GM18499 (cell line): ENCODE measurements around the gene CCND2.

Experiments used
- ATAC-seq: cut with Tn5 transposase; IDR thresholded peaks from one replicate; pipeline ENCODE4 v1.9.1; 2021; ENCODE audit warnings: moderate number of reproducible peaks; ENCODE audit not compliant: insufficient read depth, unreplicated experiment

CCND2 gene

DNA sequence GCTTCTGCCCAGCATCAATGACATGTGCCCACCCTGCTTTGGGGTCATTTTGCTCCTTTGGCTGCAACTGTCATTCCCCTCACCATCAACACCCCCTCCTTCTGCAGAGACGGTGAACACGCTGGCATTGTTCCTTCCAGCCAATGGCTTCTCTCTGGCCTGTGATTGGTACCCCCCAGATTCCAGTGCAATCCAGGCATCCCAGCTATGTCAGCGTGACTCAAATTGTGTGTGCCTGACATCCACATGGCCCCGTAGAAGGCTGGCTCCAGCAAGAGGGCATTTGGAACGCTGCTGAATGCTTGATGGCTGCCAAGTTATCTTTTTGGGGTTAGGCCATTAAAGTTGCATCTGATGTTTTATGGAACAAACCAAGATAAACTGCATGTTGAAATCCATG lies 21.0 kb upstream of the CCND2 start:
- ATAC-seq: no peak

DNA sequence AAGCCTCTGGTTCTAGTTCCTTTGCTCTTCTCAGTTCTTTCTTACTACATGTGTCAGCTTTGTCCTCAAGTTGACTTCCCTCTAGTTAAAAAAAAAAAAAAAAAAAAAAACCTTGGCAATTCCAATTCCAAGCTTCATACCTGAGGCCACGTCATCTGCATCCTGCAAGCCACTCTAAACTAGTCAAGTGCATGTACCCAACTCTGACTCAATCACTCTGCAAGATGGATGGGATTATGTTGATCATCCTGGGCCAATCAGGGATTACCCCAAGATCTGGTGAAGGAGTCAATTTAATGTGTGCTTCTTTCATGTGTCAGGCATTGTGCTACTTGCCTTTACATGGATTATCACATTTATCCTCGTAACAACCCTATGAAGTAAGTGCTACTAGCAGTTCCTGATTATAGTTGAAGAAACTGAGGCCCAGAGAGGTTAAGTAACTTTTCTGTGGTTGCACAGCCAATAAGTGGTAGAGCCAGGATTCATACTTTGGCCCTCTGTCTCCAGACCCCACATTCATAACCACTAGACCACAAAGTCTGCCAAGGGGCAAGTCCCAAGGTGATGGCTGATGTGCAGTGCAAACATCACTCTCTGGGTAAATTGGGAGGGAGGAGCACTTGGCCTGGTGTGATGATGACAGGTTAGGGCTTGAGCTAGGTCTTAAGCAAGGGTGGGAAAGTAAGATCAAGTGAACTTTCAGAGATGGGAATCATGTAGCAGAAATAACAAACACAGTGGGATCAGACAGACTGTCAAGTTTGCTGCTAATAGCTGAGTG lies 17.3 kb upstream of the CCND2 start:
- ATAC-seq: no peak

DNA sequence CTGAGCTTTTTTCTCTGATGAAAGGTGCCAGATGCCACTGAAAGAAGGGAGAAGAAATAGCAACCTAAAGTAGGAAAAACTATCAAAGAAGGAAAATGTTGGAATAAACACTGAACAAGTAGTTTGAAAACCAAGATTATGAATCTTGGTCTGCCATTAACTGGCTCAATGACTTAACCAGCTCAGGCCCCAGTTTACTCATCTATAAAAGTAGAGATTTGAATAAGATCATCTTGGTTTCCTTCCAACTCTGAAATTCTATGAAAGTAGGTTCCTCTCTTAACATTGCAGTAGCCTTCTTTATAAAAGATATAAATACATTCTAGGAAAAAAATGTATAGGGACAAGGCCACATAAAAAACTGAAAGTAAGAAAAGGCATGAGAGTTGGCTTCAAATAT lies 16.1 kb upstream of the CCND2 start:
- no peak for ATAC-seq

DNA sequence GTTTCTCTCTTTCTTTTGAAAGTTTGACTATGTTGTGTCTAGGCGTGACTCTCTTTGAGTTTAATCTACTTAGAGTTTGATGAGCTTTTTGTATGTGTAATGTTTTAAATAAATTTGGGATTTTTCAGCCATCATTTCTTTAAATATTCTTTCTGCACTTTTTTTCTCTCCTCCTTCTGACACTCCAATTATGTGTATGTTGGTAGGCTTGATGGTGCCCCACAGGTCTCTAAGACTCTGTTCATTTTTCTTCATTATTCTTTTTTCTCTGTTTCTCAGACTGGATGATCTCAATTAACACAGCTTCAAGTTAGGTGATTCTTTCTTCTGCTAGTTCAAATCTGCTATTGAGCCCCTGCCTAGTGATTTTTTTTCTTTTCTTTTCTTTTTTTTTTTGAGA lies 14.5 kb upstream of the CCND2 start:
- no peak for ATAC-seq

DNA sequence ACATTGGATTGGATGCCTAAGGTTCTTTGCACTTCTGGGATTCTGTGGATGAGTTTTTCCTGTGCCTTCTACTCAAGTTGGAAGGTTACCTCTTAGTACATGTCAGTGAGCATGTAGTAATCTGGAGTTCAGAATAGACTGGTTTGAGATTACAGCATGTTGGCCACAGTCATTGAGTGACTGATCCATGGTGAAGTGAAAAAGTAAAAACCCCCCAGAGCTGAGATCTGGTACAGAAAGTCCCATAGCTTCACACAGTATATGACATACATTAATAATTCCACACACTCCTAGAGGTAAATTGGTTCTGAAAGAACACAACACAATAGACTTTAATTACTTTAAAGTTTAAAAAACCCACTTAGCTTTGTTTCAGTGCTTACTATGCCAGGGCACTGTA lies 11.9 kb upstream of the CCND2 start:
- ATAC-seq: no peak

DNA sequence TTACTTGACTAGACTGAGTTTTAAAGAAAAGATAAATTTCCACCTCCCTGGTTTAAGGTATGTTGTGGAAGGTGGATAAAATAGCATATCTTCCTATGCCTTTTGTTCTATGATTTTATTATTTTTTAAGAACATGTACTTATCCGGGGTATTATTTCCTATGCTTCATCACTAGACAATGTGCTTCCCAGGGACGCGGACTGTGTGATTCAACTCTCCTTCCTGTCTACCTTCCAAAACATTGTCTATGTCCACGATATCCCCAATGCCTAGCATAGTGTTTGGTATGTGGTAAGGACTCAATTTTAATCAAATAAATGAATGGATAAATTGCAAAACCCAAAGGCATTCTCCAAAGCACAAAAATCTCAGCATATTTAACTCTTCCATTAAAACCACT lies 8.3 kb upstream of the CCND2 start:
- ATAC-seq: no peak

DNA sequence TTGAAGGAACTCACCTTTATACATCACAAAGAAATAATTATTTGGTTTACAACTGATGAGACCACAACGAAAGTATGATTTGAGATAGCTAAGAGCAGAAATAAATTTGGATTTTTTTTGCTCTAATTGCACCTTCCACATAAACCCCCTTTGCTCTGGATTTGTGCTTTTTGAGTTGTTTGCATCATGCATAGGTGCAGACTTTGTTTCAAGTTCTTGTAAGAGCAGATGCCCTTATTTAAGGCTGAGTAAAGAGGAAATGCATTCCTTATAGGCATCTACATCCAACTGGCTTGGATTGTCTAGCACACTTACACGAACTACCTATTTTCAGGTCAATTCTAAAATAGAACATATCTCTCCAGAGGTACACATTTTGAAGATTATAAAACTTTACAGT lies 6.6 kb upstream of the CCND2 start:
- no peak for ATAC-seq

DNA sequence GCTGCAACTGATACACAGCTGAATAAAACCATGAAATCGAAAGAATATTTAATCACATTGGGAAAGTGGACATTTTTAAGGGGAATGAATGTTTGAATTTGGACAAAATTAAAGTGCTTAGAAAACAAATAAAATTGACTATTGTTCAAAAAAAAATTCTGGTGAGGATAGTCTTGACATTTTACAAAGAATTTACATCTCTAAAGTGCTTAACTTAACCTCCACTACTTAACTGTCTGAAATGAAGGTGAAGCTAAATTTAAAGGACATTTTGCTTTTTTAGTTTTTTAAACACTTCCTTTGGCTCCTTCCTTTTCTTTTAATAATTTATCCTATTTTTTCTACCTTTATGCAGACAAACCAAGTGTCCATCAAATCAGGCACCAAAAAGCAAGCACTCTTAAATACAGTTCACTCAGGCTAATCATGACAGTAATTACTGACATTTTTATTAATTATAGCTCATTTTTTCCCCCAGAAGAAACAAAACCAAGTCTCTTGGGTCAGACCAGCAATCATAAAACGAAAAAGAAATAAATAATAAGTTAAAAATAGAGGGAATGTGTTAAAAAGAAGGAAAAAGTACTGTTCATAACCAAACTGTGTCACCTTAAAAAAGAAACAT lies 5.7 kb upstream of the CCND2 start:
- ATAC-seq: no peak

DNA sequence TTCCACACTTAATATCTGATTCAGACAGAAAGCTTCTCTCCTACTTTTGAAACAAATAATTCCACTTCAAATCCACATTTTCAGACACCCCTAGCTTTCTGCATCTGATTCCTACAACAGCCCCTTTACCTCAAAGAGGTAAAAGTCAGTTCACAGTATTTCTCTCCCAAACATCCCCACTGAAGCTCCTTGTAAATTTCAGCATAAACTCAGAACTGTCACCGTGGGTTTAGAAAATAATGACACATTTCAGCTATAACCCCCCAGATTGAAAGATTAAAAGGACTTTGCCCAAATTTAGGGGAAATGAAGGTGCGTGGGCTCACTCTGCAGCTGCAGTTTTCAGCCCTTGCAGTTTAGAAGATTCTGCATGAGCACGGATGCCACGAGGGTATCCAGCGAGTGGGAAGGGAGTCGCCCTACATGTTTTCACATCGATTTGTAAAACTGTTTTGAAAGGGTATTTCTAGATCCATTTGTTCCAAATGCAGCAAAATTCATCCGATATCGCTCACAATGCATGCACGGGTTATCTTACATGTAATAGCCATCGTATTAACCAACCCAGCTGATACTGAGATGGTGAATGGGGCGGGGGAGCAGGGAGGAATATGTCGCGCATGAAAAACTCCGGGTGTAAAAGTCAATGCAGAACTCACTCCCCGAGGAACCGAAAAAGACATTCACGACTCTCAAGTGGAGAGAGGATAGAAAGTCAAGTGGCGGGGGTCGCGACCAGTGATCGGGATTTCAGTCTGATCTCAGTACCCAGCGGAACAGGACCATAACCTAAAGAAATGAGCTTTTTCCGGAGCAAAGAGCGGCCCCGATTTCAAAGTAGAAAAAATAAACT lies 5.0 kb upstream of the CCND2 start:
- no peak for ATAC-seq

DNA sequence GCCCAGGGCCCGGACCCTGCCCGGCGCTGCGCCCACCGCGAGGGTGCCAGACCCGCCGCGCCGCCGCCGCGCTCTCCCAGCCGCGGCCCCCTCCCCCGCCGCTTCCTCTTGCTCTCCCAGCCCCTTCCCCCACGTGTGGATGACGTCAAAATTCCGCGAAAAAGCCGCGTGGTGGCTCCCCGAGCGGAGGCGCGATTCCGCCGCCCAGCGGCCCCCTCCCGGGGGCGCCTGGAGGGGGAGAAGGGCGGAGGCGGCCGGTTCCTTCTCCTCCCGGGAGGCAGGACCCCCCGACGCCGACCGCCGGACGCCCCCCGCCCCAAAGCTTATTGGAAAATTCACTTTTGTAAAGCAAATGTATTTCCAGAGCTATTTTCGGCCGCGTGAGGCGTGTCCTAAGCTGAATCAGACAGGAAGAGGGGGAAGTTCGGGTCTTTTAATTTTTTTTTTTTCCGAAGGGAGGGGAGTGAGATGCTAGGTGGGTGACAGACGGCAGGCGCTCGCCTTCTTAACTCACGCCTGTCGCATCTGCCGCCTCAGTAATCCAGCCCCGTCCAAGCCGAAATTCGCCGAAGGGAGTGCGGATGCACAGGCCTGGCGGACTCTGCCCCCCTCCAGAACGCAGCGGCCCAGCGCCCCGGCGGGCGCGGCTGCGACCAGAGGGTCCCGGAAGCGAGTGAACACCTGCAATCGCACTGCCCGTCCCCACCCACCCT lies 4.1 kb upstream of the CCND2 start:
- no peak for ATAC-seq

DNA sequence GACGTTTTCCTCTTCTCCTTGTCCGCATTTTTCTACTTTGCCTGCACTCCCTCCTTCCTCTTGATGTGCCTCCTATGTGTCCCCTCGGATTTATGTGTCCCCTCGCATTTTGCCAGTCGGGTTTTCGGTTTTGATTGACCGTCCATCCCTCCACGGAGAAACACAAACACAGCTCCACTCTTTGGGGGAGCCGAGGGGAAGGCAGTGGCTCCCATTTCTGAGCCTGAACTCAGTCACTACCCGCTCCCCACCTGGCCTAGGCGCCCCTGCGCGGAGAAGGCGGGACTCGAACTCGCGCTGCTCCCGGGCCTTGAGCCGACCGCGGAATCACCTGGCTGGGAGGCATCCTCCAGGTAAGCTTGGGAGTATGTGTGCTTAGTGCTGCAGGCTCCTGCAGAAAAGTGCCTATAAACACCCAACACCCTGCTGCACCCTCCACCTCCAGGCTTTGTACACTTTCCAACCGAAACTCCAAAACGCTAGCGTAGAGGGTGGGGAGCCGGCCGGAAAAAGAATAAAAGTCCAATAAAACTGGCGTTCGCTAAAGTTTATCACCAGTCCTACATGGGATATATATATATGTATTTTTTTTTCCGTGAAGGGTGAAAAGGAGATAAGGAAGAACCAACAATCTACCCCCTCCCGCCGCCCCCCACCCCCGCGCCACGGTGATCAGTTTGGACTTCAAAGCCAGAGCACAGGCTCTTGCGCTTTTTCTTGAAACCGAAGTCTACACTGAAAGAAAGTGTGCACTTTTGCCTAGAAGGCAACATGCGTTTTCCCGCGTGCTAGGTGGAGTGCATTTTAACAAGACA lies 3.3 kb upstream of the CCND2 start:
- no peak for ATAC-seq

DNA sequence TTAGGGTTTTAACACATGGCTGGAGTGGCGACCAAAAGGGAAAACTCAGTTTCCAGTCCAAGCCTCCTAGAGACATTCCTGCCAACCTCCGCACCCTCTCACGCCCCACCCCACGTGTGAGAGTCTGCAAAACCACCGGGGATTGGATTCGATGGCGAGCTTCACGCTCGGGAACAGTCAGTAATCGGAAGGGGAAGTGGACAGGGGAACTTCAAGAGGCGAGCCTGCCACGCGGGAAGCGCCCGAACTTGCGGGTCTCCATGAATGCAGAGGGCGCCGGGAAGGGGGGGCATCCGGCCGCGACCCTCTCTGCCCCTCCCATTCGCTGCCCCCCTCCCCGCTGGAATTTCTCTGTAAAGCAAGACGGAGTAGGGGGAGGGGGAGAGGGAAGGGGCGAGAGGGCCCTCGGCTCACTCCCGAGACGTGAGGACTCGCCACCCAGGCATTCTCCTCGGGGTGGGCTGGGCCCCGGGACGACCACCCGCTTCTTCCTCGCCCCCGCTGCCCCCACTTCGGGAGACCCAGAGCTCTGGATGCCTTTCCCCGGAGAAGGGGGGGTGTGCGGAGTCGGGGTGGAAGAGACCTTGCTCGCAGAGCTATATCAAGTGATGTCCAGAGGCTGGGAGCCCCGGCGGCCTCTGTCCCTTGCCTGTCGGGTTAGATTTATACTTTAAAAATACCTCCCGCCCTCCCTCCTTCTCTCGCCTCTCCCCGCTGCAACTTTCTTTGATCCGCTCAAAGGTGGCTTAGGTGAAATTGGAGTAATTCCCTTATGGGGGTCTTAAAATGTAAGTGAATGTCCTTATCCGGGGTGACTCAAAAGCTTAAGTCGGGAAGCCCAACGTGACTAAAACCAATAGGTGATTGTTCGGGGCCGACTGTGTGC lies 2.5 kb upstream of the CCND2 start:
- ATAC-seq: no peak

DNA sequence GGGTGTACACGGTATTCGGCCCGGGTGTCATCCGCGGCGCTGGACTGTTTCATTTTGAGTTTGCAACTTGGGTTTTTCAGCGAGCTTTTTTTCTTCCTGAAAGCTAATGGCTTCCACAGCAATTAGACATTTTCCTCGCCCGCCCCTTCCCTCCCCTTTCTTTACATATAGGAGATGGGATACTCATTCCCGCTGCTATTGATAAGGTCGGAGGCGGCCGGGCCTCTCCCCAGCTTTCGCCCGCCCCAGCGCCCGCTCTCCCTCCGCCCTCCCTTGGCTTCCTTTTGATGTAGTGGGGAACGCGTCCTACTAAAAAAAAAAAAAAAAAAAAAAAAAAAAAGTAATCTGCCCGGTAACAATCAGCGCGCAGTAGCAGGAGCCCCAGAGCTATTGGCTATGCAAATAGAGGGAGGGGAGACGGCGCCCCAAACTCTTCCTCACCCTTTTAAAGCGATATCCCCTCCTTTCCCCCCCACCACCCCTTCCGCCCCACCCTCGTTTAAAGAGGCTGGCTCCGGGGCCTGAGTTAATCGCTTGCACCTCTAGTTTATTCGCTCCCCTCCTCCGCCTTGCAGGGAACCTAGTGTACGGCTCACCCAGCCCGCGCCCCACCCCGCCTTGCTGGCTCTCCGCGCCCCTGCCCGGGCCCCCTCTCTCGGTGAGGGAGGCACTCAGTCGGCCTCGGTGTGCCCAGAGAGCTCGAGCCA lies 1.7 kb upstream of the CCND2 start:
- ATAC-seq: no peak

DNA sequence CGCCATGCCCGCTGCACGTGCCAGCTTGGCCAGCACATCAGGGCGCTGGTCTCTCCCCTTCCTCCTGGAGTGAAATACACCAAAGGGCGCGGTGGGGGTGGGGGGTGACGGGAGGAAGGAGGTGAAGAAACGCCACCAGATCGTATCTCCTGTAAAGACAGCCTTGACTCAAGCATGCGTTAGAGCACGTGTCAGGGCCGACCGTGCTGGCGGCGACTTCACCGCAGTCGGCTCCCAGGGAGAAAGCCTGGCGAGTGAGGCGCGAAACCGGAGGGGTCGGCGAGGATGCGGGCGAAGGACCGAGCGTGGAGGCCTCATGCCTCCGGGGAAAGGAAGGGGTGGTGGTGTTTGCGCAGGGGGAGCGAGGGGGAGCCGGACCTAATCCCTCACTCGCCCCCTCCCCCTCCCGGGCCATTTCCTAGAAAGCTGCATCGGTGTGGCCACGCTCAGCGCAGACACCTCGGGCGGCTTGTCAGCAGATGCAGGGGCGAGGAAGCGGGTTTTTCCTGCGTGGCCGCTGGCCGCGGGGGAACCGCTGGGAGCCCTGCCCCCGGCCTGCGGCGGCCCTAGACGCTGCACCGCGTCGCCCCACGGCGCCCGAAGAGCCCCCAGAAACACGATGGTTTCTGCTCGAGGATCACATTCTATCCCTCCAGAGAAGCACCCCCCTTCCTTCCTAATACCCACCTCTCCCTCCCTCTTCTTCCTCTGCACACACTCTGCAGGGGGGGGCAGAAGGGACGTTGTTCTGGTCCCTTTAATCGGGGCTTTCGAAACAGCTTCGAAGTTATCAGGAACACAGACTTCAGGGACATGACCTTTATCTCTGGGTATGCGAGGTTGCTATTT lies 914 bp upstream of the CCND2 start:
- ATAC-seq: no peak

DNA sequence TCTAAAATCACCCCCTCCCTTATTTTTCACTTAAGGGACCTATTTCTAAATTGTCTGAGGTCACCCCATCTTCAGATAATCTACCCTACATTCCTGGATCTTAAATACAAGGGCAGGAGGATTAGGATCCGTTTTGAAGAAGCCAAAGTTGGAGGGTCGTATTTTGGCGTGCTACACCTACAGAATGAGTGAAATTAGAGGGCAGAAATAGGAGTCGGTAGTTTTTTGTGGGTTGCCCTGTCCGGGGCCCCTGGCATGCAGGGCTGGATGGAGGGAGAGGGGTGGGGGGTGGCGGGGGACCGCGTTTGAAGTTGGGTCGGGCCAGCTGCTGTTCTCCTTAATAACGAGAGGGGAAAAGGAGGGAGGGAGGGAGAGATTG lies 300 bp upstream of the CCND2 start:
- ATAC-seq: no peak

DNA sequence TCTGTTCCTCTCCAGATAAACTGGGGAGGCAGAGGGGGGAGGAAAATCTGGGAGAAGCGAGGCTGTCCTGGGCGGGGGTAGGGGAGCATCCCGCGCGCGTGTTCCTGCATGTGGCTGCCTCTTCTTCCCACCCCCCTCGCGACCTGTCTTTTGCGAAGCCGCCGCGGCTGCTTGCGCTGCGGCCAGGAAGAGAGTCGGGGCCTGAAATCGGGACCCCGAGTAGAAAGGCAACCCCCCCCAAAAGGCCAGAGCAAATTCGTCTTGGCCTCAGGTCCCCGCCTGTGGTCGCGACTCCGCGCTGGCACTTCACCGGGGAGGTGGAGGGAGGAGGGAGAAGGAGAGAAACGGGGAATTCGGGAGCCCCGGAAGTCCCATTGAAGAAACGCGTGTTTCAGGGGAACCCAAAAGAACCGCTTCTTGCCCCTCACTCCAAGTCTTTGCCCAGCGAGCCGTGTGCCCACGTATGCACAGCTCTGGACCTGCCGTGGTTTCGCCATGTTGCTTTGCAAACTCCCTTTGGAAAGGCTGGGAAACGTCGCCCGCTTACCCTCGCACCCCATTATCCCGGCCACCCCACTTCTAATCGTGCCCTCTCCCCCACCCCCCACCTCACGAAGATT lies 944 bp downstream of the CCND2 start:
- no peak for ATAC-seq
